ENCODE measurements around the gene FBXO17. TPM values are rescaled to one million over a fixed set of nuclear protein-coding genes. Genes with fewer than 3 reads are reported as not detected.
"Not testable (repeated sequence)": the region's sequence is repeated elsewhere in the genome, so short reads cannot be mapped to it uniquely, and the experiment has no call there.

Gene FBXO17
- total RNA-seq, 1 donor from 2014 or later, result 4.5 TPM

GRCh38 chr19:38945562-38946228 lies 29.8 kb downstream of the FBXO17 start:
- DNase-seq (ENCODE audit: low spot score in 2 of 2) (no peak), FAIRE-seq (no peak)

GRCh38 chr19:38944981-38945506 lies 30.5 kb downstream of the FBXO17 start:
- DNase-seq (ENCODE audit: low spot score in 2 of 2) (no peak), FAIRE-seq (no peak)

- DNase-seq (ENCODE audit: low spot score in 2 of 2) (no peak), FAIRE-seq (no peak)
Observed at GRCh38 chr19:38942471-38943181, 32.9 kb downstream of the FBXO17 start.

GRCh38 chr19:38941979-38942378 lies 33.6 kb downstream of the FBXO17 start:
- no peak for FAIRE-seq
- no peak for DNase-seq (ENCODE audit: low spot score in 2 of 2)

- not testable (repeated sequence) for DNase-seq (ENCODE audit: low spot score in 2 of 2); FAIRE-seq
Observed at GRCh38 chr19:38941466-38941865, 34.1 kb downstream of the FBXO17 start.

- no peak for DNase-seq (ENCODE audit: low spot score in 2 of 2)
- FAIRE-seq, result no peak
Observed at GRCh38 chr19:38939957-38940356, 35.6 kb downstream of the FBXO17 start.

- FAIRE-seq (no peak), DNase-seq (ENCODE audit: low spot score in 2 of 2) (no peak)
Observed at GRCh38 chr19:38933544-38933943, 42.0 kb downstream of the FBXO17 start.

- FAIRE-seq (no peak), DNase-seq (ENCODE audit: low spot score in 2 of 2) (no peak)
Observed at GRCh38 chr19:38932425-38933179, 42.9 kb downstream of the FBXO17 start.

- FAIRE-seq (no peak), DNase-seq (ENCODE audit: low spot score in 2 of 2) (no peak)
Observed at GRCh38 chr19:38931521-38931793, 44.1 kb downstream of the FBXO17 start.

GRCh38 chr19:38930776-38931520 lies 44.6 kb downstream of the FBXO17 start, which contains the start of gene MRPS12:
MRPS12 (plus strand) TSS chr19:38930944; CDS start chr19:38931295, 351 bp downstream.
- peak; percentile 99 for DNase-seq (ENCODE audit: low spot score in 2 of 2)
- peak; percentile 93 for FAIRE-seq

- FAIRE-seq, result no peak
- peak; percentile 89 to 95 for DNase-seq (ENCODE audit: low spot score in 2 of 2)
Observed at GRCh38 chr19:38929929-38930775, 45.4 kb downstream of the FBXO17 start, which contains the start of gene SARS2. SARS2 (minus strand) TSS chr19:38930763; CDS start chr19:38930736, 27 bp downstream.

- no peak for FAIRE-seq
- no peak for DNase-seq (ENCODE audit: low spot score in 2 of 2)
Observed at GRCh38 chr19:38928391-38929001, 47.0 kb downstream of the FBXO17 start.

- DNase-seq (ENCODE audit: low spot score in 2 of 2) (no peak), FAIRE-seq (no peak)
Observed at GRCh38 chr19:38924388-38924787, 51.2 kb downstream of the FBXO17 start.

- FAIRE-seq (no peak), DNase-seq (ENCODE audit: low spot score in 2 of 2) (no peak)
Observed at GRCh38 chr19:38922482-38922881, 53.1 kb downstream of the FBXO17 start.

- no peak for FAIRE-seq
Observed at GRCh38 chr19:38921420-38922274, 53.9 kb downstream of the FBXO17 start.

GRCh38 chr19:38920602-38921419 lies 54.7 kb downstream of the FBXO17 start:
- FAIRE-seq, result no peak
- no peak for DNase-seq (ENCODE audit: low spot score in 2 of 2)

More at GRCh38 chr19:38921420-38922274, 53.9 kb downstream of the FBXO17 start:
- no peak for DNase-seq (ENCODE audit: low spot score in 2 of 2)
